HepG2 (cell line): ENCODE results near the gene WNK4. TPM values are rescaled to one million over a fixed set of nuclear protein-coding genes. Genes with fewer than 3 reads are reported as not detected.
A peak's percentile ranks its signal among the peaks of the same experiment; 100 is the strongest.

ENCODE experiments used
- ATAC-seq: fragments of 200-7000 bp; cut with Tn5 transposase; 3 replicates; pipeline ENCODE4 v1.9.1; 2020; ENCODE audit warnings: mild to moderate bottlenecking, moderate library complexity
- BruUV-seq: library from RNA; stranded (reverse); fragments of 400-500 nt; replicated peaks from 2 replicates; lab custom pipeline; 2021; lab: Mats Ljungman, UMichigan
- CTCF ChIA-PET: fragments of 300-600 bp; formaldehyde crosslinking; extraction: SDS; loops from one replicate; lab custom pipeline; 2021; ENCODE audit warnings: low total read pairs, inconsistent platforms, low intra/inter-chr PET ratio; lab: Yijun Ruan, JAX
- POLR2A ChIA-PET: fragments of 350-600 bp; sonication (Branson Sonifier 250); formaldehyde crosslinking; loops from one replicate; lab custom pipeline; 2020; ENCODE audit warnings: antibody characterized with exemption, inconsistent platforms; lab: Yijun Ruan, JAX
- DNase-seq: peaks from one replicate; pipeline ENCODE4 v3.0.0-alpha.2; 2015; ENCODE audit warnings: low spot score
- FAIRE-seq: peaks from 3 replicates; lab custom pipeline; 2011; peaks lifted over from hg19 to GRCh38; lab: Jason Lieb, UNC
- H2AFZ ChIP-seq: one replicate; pipeline ENCODE4 v1.6.1; 2011; ENCODE audit warnings: low read length, inconsistent platforms
- H3K27ac ChIP-seq: fragments of 300-600 bp; 3 replicates; pipeline ENCODE4 v1.8.0; 2011; ENCODE audit warnings: mixed run types, mild to moderate bottlenecking, mixed read lengths, low read length, inconsistent platforms; ENCODE audit not compliant: insufficient read depth; ENCODE audit errors: extremely low read length
- H3K27me3 ChIP-seq, 2 experiments: fragments of 200-600 bp in 1 of 2; 2 replicates in 1 of 2; 3 replicates in 1 of 2; pipeline versions ENCODE4 v1.6.0 to v1.8.0; 2011; ENCODE audit warnings: low read length in 2 of 2, mild to moderate bottlenecking in 2 of 2, moderate library complexity in 2 of 2, inconsistent platforms in 1 of 2; ENCODE audit not compliant: insufficient read depth in 2 of 2, control insufficient read depth in 1 of 2
- H3K36me3 ChIP-seq, 2 experiments: fragments of 200-600 bp in 1 of 2; replicated peaks in 1 of 2; 2 replicates in 1 of 2; 3 replicates in 1 of 2; pipeline versions ENCODE4 v1.5.1 to v1.8.0; 2011; ENCODE audit warnings: low read length in 2 of 2, inconsistent platforms in 1 of 2; ENCODE audit not compliant: insufficient read depth in 2 of 2, control insufficient read depth in 1 of 2
- H3K4me1 ChIP-seq: 2 replicates; pipeline ENCODE4 v1.5.1; 2012; ENCODE audit warnings: low read length, inconsistent platforms; ENCODE audit not compliant: insufficient read depth
- H3K4me2 ChIP-seq: 2 replicates; pipeline ENCODE4 v1.6.0; 2011; ENCODE audit warnings: low read depth, low read length, inconsistent platforms
- H3K4me3 ChIP-seq, 3 experiments: fragments of 200-600 bp in 1 of 3; sonication (generic), shearing (Covaris generic) in 1 of 3; replicated peaks in 1 of 3; 2 replicates each; pipeline ENCODE4 v1.5.1; 2011 to 2016; ENCODE audit warnings: low read length in 3 of 3, inconsistent platforms in 2 of 3, low read depth in 2 of 3, mild to moderate bottlenecking in 2 of 3, control low read depth in 1 of 3, mixed read lengths in 1 of 3; ENCODE audit not compliant: insufficient read depth in 1 of 3
- H3K79me2 ChIP-seq: one replicate; pipeline ENCODE4 v1.6.1; 2011; ENCODE audit warnings: low read length, inconsistent platforms; ENCODE audit not compliant: insufficient read depth
- H3K9ac ChIP-seq: 2 replicates; pipeline ENCODE4 v1.6.0; 2011; ENCODE audit warnings: mild to moderate bottlenecking, low read depth, low read length, inconsistent platforms; ENCODE audit not compliant: insufficient read depth
- H3K9me3 ChIP-seq: 2 replicates; pipeline ENCODE4 v1.5.1; 2012; ENCODE audit warnings: mild to moderate bottlenecking, low read length
- H4K20me1 ChIP-seq: 2 replicates; pipeline ENCODE4 v1.6.0; 2011; ENCODE audit warnings: inconsistent platforms, mild to moderate bottlenecking, low read length, moderate library complexity; ENCODE audit not compliant: insufficient read depth
- AGO2 ChIP-seq: fragments of 200-400 bp; formaldehyde crosslinking; optimal IDR thresholded peaks from 2 replicates; pipeline ENCODE3; 2017; ENCODE audit warnings: mild to moderate bottlenecking, low read depth, low read length, moderate library complexity
- EEA1 ChIP-seq: sonication (generic); formaldehyde crosslinking; IDR thresholded peaks from 2 replicates; pipeline ENCODE4 v1.5.1; 2020; ENCODE audit warnings: mild to moderate bottlenecking, missing genetic modification reagents, borderline replicate concordance
- HDAC6 ChIP-seq: fragments of 200-600 bp; sonication (generic); IDR thresholded peaks from 2 replicates; pipeline ENCODE4 v1.7.0; 2017; ENCODE audit warnings: mild to moderate bottlenecking, antibody characterized with exemption, low read length, low read depth
- HNF4G ChIP-seq, 2 experiments: sonication (generic) in 1 of 2; formaldehyde crosslinking in 1 of 2; IDR thresholded peaks; 2 replicates each; pipeline versions ENCODE4 v1.4.0 to v1.6.1; 2011 to 2020; ENCODE audit warnings: borderline replicate concordance in 2 of 2, low read depth in 2 of 2, mild to moderate bottlenecking in 2 of 2, low read length in 1 of 2, missing genetic modification reagents in 1 of 2, moderate library complexity in 1 of 2
- MTF1 ChIP-seq: sonication (generic); formaldehyde crosslinking; IDR thresholded peaks from 2 replicates; pipeline ENCODE4 v1.5.0; 2020; ENCODE audit warnings: missing genetic modification reagents
- MXI1 ChIP-seq: IDR thresholded peaks from 3 replicates; pipeline ENCODE4 v1.6.1; 2012; ENCODE audit warnings: low read depth, low read length, inconsistent platforms, borderline replicate concordance
- PAF1 ChIP-seq: IDR thresholded peaks from 2 replicates; pipeline ENCODE4 v1.6.1; 2016; ENCODE audit warnings: missing genetic modification reagents, missing compliant biosample characterization
- PHB2 ChIP-seq: fragments of 450-650 bp; IDR thresholded peaks from 2 replicates; pipeline ENCODE4 v1.6.1; 2018; ENCODE audit not compliant: partially characterized antibody
- POLR2AphosphoS5 ChIP-seq: IDR thresholded peaks from 2 replicates; pipeline ENCODE4 v1.6.1; 2012; ENCODE audit warnings: low read depth, low read length
- RBFOX2 ChIP-seq: fragments of 200-400 bp; formaldehyde crosslinking; IDR thresholded peaks from 2 replicates; pipeline ENCODE4 v1.6.1; 2017; ENCODE audit warnings: low read depth, mild to moderate bottlenecking, low read length
- SAFB2 ChIP-seq: sonication (generic); formaldehyde crosslinking; IDR thresholded peaks from 2 replicates; pipeline ENCODE4 v1.5.1; 2020; ENCODE audit warnings: missing genetic modification reagents, low read depth, mild to moderate bottlenecking, borderline replicate concordance
- U2AF1 ChIP-seq: fragments of 200-400 bp; formaldehyde crosslinking; optimal IDR thresholded peaks from 2 replicates; pipeline ENCODE3; 2017; ENCODE audit warnings: mild to moderate bottlenecking, low read depth, low read length
- ZBTB33 ChIP-seq: sonication (generic); formaldehyde crosslinking; IDR thresholded peaks from 2 replicates; pipeline ENCODE4 v1.4.0; 2020; ENCODE audit warnings: missing genetic modification reagents
- ZC3H13 ChIP-seq: sonication (generic); formaldehyde crosslinking; IDR thresholded peaks from 2 replicates; pipeline ENCODE4 v1.8.1; 2023; ENCODE audit warnings: mild to moderate bottlenecking, missing genetic modification reagents, moderate library complexity
- ZNF350 ChIP-seq: sonication (generic); formaldehyde crosslinking; IDR thresholded peaks from 2 replicates; pipeline ENCODE4 v1.4.0; 2020; ENCODE audit warnings: mild to moderate bottlenecking, low read depth, missing genetic modification reagents, borderline replicate concordance
- ZNF550 ChIP-seq: sonication (generic); formaldehyde crosslinking; IDR thresholded peaks from 2 replicates; pipeline ENCODE4 v1.4.0; 2020; ENCODE audit warnings: mild to moderate bottlenecking, missing genetic modification reagents, borderline replicate concordance
- ZNF879 ChIP-seq: sonication (generic); formaldehyde crosslinking; IDR thresholded peaks from 2 replicates; pipeline ENCODE4 v1.8.1; 2023; ENCODE audit warnings: missing genetic modification reagents
- ZSCAN22 ChIP-seq: sonication (generic); formaldehyde crosslinking; IDR thresholded peaks from 2 replicates; pipeline ENCODE4 v1.4.0; 2020; ENCODE audit warnings: mild to moderate bottlenecking, missing genetic modification reagents
- whole genome bisulfite sequencing: methylation state at CpG from one replicate; pipeline ENCODE4 v1.1.6; 2017; ENCODE audit warnings: low lambda C conversion rate; 5-methylcytosine and 5-hydroxymethylcytosine counted together
- in situ Hi-C: cut with HindIII; loops from 2 replicates; pipeline ENCODE4 v1.10.0; 2017; ENCODE audit warnings: low pct_unique_long_range_greater_than_20kb; ENCODE audit not compliant: extremely low pct_ligation_motif_present
- intact Hi-C: fragments of 100-400 bp; cut with micrococcal nuclease; formaldehyde crosslinking; loops from one replicate; pipeline ENCODE4 v1.10.0; 2022; ENCODE audit not compliant: unreplicated experiment
- polyA plus RNA-seq, 8 experiments: library from polyadenylated mRNA; depleted of rRNA in 3 of 8; stranded (reverse) in 7 of 8; unstranded in 1 of 8; fragments of >200 nt; fragmentation: Illumina TruSeq in 4 of 8; extraction: Trizol in 4 of 8; gene quantifications; 2 replicates each; pipeline versions ENCODE4 v1.2.1 to v1.2.3, GENCODE V29; 2011 to 2016; ENCODE audit warnings: low read depth in 4 of 8, missing spikeins in 1 of 8, mixed read lengths in 1 of 8; ENCODE audit not compliant: insufficient read depth in 1 of 8
- total RNA-seq, 5 experiments: library from RNA; depleted of rRNA; stranded (reverse); fragments of >200 nt; fragmentation: Illumina TruSeq; extraction: Trizol; gene quantifications; 2 replicates each; pipeline ENCODE4 v1.2.3, GENCODE V29; 2016; ENCODE audit warnings: low read depth in 1 of 5

WNK4 gene
- total and polyA plus RNA-seq, 2 of the 13 experiments (the other 11 are each of a cell fraction or from before 2014, with no cell fraction given) = 2.7 to 13.7 TPM

- POLR2A ChIA-PET = interaction anchor here (0.9 to 12.5 kb wide), 8 partner anchors 10 to 52 kb away, joined by 3 to 278 read pairs (median 5); partner anchors contain the start of genes BECN1, EZH1, VPS25 and WNK4
Observed at GRCh38 chr17:42795465-42795864, 15.1 kb downstream of the WNK4 start.

GRCh38 chr17:42796066-42796758 is 15.8 kb downstream of the WNK4 start:
- WGBS = 96% methylated on average over 18 of the region's 18 CpGs
- Histone ChIP-seq H3K27me3 (no peaks in the 10 kb centered on the region; a peak in 2 of 5 replicates), H3K36me3 (peaks cover 0 to 2% of the 10 kb centered on the region in 2 experiments; a peak in 3 of 5 replicates), H3K9me3 (no peaks in the 10 kb centered on the region), H3K9ac (no peak overlapping the region), H3K4me2 (0 out of 2 replicates have a peak overlapping the region, but pooled peaks have one; percentile 100), H4K20me1 (no peaks in the 10 kb centered on the region), H3K79me2 (peaks cover 19% of the 10 kb centered on the region), H3K4me1 (peaks cover 59% of the 10 kb centered on the region), H2AFZ (no peak overlapping the region), H3K27ac (peak overlapping the region; percentile 88), H3K4me3 (no peak overlapping the region)
- no peak for FAIRE-seq
- ATAC-seq = no peak
- no peak for DNase-seq
- ChIA-PET POLR2A (interaction anchor here (0.9 to 12.5 kb wide), 10 partner anchors 9 to 133 kb away, joined by 3 to 278 read pairs (median 6); partner anchors contain the start of genes BECN1, PLEKHH3, VPS25 and WNK4), CTCF (no interaction called here)
- in situ Hi-C loops = no loop called here
- intact Hi-C loops = loop anchor here (2.0 kb wide), 1 partner anchor 15 kb away; the partner anchor contains the start of gene WNK4
- BruUV-seq = no TSS peak
- TF ChIP-seq MTF1 (CRISPR knock-in tag) (no peak), U2AF1 (no peak), AGO2 (peak; percentile 84), PAF1 (CRISPR knock-in tag) (0 out of 2 replicates have a peak, but pooled peaks have one; percentile 39), POLR2AphosphoS5 (peak; percentile 21; the same call in 1 of the 2 replicates), PHB2 (no peak), ZNF350 (CRISPR knock-in tag) (0 out of 2 replicates have a peak, but pooled peaks have one; percentile 14), ZSCAN22 (CRISPR knock-in tag) (no peak), RBFOX2 (peak; percentile 64), ZBTB33 (peak; percentile 63), ZNF879 (CRISPR knock-in tag) (no peak), ZC3H13 (CRISPR knock-in tag) (0 out of 2 replicates have a peak, but pooled peaks have one; percentile 44)

More at GRCh38 chr17:42795465-42795864, 15.1 kb downstream of the WNK4 start:
- Histone ChIP-seq H4K20me1 (no peaks in the 10 kb centered on the region), H3K27me3 (no peaks in the 10 kb centered on the region; a peak in 2 of 5 replicates), H3K79me2 (peaks cover 19% of the 10 kb centered on the region), H3K27ac (no peak overlapping the region), H3K9ac (no peak overlapping the region), H3K4me3 (no peak overlapping the region), H3K4me2 (no peak overlapping the region), H3K36me3 (peaks cover 0 to 2% of the 10 kb centered on the region in 2 experiments; a peak in 3 of 5 replicates), H3K9me3 (no peaks in the 10 kb centered on the region), H2AFZ (no peak overlapping the region), H3K4me1 (peaks cover 67% of the 10 kb centered on the region)
- CTCF ChIA-PET = no interaction called here
- TF ChIP-seq HDAC6 (no peak), EEA1 (CRISPR knock-in tag) (peak; percentile 30; the same call in 1 of the 2 replicates), SAFB2 (0 out of 2 replicates have a peak, but pooled peaks have one; percentile 25), PAF1 (CRISPR knock-in tag) (peak; percentile 54; the same call in 1 of the 2 replicates), ZNF550 (CRISPR knock-in tag) (0 out of 2 replicates have a peak, but pooled peaks have one; percentile 15), MXI1 (no peak), HNF4G (IDR thresholded peaks at IDR 0.05; ENCODE audit: borderline replicate concordance, low read depth, low read length) (no peak), HNF4G (CRISPR knock-in tag; IDR thresholded peaks at IDR 0.05; ENCODE audit: borderline replicate concordance, low read depth) (no peak)
- DNase-seq = no peak
- in situ Hi-C loops (no loop called here), intact Hi-C loops (no loop called here)
- no peak for FAIRE-seq
- no peak for ATAC-seq
- BruUV-seq = no TSS peak
- WGBS = 95% methylated on average over 10 of the region's 10 CpGs
